OCI-LY7 (cell line): ENCODE data around the gene GJC2.

Experiments used
- EZH2phosphoT487 ChIP-seq: fragments of 200-600 bp; sonication (generic); IDR thresholded peaks from 2 replicates; pipeline ENCODE4 v1.6.1; 2018; ENCODE audit warnings: low read depth, borderline replicate concordance, mild to moderate bottlenecking, mixed run types, antibody characterized with exemption, low read length, moderate library complexity, mixed read lengths
- TF ChIP-seq, protein P1 (sequence below): fragments of 200-600 bp; sonication (generic); conservative IDR thresholded peaks from 2 replicates; pipeline ENCODE4 v1.5.1; 2014; ENCODE audit warnings: mild to moderate bottlenecking, antibody characterized with exemption, low read length, moderate library complexity, mixed read lengths

DNA sequence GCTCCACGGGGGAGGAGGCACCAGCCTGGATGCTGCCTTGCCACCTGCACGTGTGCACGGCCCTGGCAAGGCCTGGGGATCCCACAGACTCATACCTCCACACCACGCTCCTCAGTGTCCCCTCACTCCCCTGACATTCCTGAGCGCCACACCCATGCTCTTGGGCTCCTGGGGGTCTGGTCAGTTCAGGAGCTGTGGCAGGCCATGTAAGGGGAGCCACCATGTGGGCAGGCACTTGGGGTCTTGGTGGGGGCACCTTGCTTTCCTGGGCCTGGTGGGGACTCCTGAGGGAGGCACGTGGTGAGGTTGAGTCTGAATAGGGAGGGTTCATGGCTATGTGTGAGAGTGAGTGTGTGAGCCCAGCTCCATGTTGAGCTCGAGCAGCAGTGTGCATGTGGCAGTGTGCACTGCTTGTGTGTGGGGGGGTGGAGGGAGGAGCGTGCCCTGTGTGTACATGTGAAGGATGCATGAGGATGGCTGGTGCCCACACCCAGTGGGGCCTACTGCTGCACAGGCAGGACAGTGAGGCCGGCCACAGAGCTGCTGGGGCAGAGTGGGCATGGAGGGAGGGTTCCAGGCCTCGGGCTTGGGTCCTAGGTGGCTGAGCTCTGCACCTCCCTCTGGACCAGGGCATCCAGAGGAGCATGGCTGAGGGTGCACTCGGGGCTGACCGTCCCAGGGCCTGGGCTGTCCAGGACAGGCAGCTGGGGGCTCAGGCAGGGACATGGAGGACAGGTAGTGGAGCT is 1.6 kb downstream of the GJC2 start:
- TF ChIP-seq, protein P1, sequence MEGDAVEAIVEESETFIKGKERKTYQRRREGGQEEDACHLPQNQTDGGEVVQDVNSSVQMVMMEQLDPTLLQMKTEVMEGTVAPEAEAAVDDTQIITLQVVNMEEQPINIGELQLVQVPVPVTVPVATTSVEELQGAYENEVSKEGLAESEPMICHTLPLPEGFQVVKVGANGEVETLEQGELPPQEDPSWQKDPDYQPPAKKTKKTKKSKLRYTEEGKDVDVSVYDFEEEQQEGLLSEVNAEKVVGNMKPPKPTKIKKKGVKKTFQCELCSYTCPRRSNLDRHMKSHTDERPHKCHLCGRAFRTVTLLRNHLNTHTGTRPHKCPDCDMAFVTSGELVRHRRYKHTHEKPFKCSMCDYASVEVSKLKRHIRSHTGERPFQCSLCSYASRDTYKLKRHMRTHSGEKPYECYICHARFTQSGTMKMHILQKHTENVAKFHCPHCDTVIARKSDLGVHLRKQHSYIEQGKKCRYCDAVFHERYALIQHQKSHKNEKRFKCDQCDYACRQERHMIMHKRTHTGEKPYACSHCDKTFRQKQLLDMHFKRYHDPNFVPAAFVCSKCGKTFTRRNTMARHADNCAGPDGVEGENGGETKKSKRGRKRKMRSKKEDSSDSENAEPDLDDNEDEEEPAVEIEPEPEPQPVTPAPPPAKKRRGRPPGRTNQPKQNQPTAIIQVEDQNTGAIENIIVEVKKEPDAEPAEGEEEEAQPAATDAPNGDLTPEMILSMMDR, result no peak
- no peak for TF ChIP-seq EZH2phosphoT487
